ENCODE results near the gene STAP2. TPM values are rescaled to one million over a fixed set of nuclear protein-coding genes. Genes with fewer than 3 reads are reported as not detected.

Gene STAP2
- total RNA-seq, 2 experiments from 2014 or later, result 8.1 to 10.7 TPM

- H3K4me3 Mint-ChIP-seq, result peak overlapping the region; percentile 87
- intact Hi-C loops (cut with micrococcal nuclease), result loop anchor here (1.0 to 2.0 kb wide), 4 partner anchors 14 to 81 kb away; partner anchors contain the start of genes CHAF1A, TMIGD2 and YJU2
- H3K4me1 Mint-ChIP-seq (ENCODE audit: low read depth), result peaks cover 27% of the 10 kb centered on the region
- H3K27me3 Mint-ChIP-seq (ENCODE audit: low read depth), result no peaks in the 10 kb centered on the region
- H3K36me3 Mint-ChIP-seq (ENCODE audit: low read depth), result peaks cover 6% of the 10 kb centered on the region
- peak; percentile 97 for DNase-seq
- peak overlapping the region; percentile 84 for H3K27ac Mint-ChIP-seq
- no peaks in the 10 kb centered on the region for H3K9me3 Mint-ChIP-seq
- CTCF ChIA-PET, result interaction anchor here (0.8 to 1.0 kb wide), 3 partner anchors 9 to 61 kb away, joined by 3 to 5 read pairs (median 3); partner anchors contain the start of gene MPND
These were observed 10.2 kb downstream of the STAP2 start for GRCh38 chr19:4328243-4328990.

GRCh38 chr19:4327877-4328242 lies 10.8 kb downstream of the STAP2 start:
- Mint-ChIP-seq H3K36me3 (ENCODE audit: low read depth) (peaks cover 6% of the 10 kb centered on the region), H3K4me3 (peak overlapping the region; percentile 87), H3K9me3 (no peaks in the 10 kb centered on the region), H3K27me3 (ENCODE audit: low read depth) (no peaks in the 10 kb centered on the region), H3K4me1 (ENCODE audit: low read depth) (peaks cover 27% of the 10 kb centered on the region), H3K27ac (no peak overlapping the region)
- DNase-seq, result no peak
- intact Hi-C loops (cut with micrococcal nuclease), result loop anchor here (1.0 to 2.0 kb wide), 4 partner anchors 14 to 81 kb away; partner anchors contain the start of genes CHAF1A, TMIGD2 and YJU2
- CTCF ChIA-PET, result interaction anchor here (0.8 to 1.0 kb wide), 3 partner anchors 9 to 61 kb away, joined by 3 to 5 read pairs (median 3); partner anchors contain the start of gene MPND

- no peaks in the 10 kb centered on the region for H3K27me3 Mint-ChIP-seq (ENCODE audit: low read depth)
- intact Hi-C loops (cut with micrococcal nuclease), result no loop called here
- no peak overlapping the region for H3K27ac Mint-ChIP-seq
- H3K9me3 Mint-ChIP-seq, result no peaks in the 10 kb centered on the region
- peaks cover 27% of the 10 kb centered on the region for H3K4me1 Mint-ChIP-seq (ENCODE audit: low read depth)
- DNase-seq, result peak; percentile 89
- peak overlapping the region; percentile 87 for H3K4me3 Mint-ChIP-seq
- peaks cover 6% of the 10 kb centered on the region for H3K36me3 Mint-ChIP-seq (ENCODE audit: low read depth)
- CTCF ChIA-PET, result interaction anchor here (1.0 kb wide), 1 partner anchor 60 kb away, joined by 5 read pairs; no protein-coding TSS in a partner anchor
These were observed 11.3 kb downstream of the STAP2 start for GRCh38 chr19:4327252-4327876.

GRCh38 chr19:4326837-4327251 lies 11.8 kb downstream of the STAP2 start:
- CTCF ChIA-PET, result no interaction called here
- H3K27me3 Mint-ChIP-seq (ENCODE audit: low read depth), result no peaks in the 10 kb centered on the region
- H3K27ac Mint-ChIP-seq, result no peak overlapping the region
- DNase-seq, result no peak
- intact Hi-C loops (cut with micrococcal nuclease), result no loop called here
- peaks cover 5% of the 10 kb centered on the region for H3K36me3 Mint-ChIP-seq (ENCODE audit: low read depth)
- peak overlapping the region; percentile 87 for H3K4me3 Mint-ChIP-seq
- H3K4me1 Mint-ChIP-seq (ENCODE audit: low read depth), result peaks cover 27% of the 10 kb centered on the region
- H3K9me3 Mint-ChIP-seq, result no peaks in the 10 kb centered on the region

GRCh38 chr19:4326215-4326836 lies 12.3 kb downstream of the STAP2 start:
- CTCF ChIA-PET, result no interaction called here
- no peak overlapping the region for H3K27ac Mint-ChIP-seq
- H3K9me3 Mint-ChIP-seq, result no peaks in the 10 kb centered on the region
- H3K4me1 Mint-ChIP-seq (ENCODE audit: low read depth), result peaks cover 27% of the 10 kb centered on the region
- DNase-seq, result no peak
- peak overlapping the region; percentile 5 for H3K4me3 Mint-ChIP-seq
- H3K27me3 Mint-ChIP-seq (ENCODE audit: low read depth), result no peaks in the 10 kb centered on the region
- peaks cover 4% of the 10 kb centered on the region for H3K36me3 Mint-ChIP-seq (ENCODE audit: low read depth)
- intact Hi-C loops (cut with micrococcal nuclease), result no loop called here

- peaks cover 20% of the 10 kb centered on the region for H3K4me1 Mint-ChIP-seq (ENCODE audit: low read depth)
- DNase-seq, result no peak
These were observed 14.4 kb downstream of the STAP2 start for GRCh38 chr19:4324228-4324627.

GRCh38 chr19:4323692-4324091 lies 14.9 kb downstream of the STAP2 start:
- Mint-ChIP-seq H3K27ac (no peak overlapping the region), H3K9me3 (peaks cover 2% of the 10 kb centered on the region), H3K4me3 (no peak overlapping the region), H3K27me3 (ENCODE audit: low read depth) (no peaks in the 10 kb centered on the region), H3K36me3 (ENCODE audit: low read depth) (peaks cover 4% of the 10 kb centered on the region), H3K4me1 (ENCODE audit: low read depth) (peaks cover 20% of the 10 kb centered on the region)
- no peak for DNase-seq
- intact Hi-C loops (cut with micrococcal nuclease), result no loop called here
- CTCF ChIA-PET, result interaction anchor here (4.9 to 6.0 kb wide), 2 partner anchors 29 to 56 kb away, joined by 15 to 29 read pairs; no protein-coding TSS in a partner anchor

More at GRCh38 chr19:4324228-4324627, 14.4 kb downstream of the STAP2 start:
- CTCF ChIA-PET, result interaction anchor here (1.3 to 6.0 kb wide), 3 partner anchors 19 to 57 kb away, joined by 4 to 29 read pairs (median 15); partner anchors contain the start of gene MPND
- Mint-ChIP-seq H3K9me3 (peaks cover 2% of the 10 kb centered on the region), H3K27ac (no peak overlapping the region), H3K36me3 (ENCODE audit: low read depth) (peaks cover 2% of the 10 kb centered on the region), H3K27me3 (ENCODE audit: low read depth) (no peaks in the 10 kb centered on the region), H3K4me3 (no peak overlapping the region)
- intact Hi-C loops (cut with micrococcal nuclease), result no loop called here

- DNase-seq, result no peak
- Mint-ChIP-seq H3K9me3 (peaks cover 2% of the 10 kb centered on the region), H3K36me3 (ENCODE audit: low read depth) (peaks cover 4% of the 10 kb centered on the region), H3K27me3 (ENCODE audit: low read depth) (no peaks in the 10 kb centered on the region), H3K27ac (no peak overlapping the region), H3K4me3 (no peak overlapping the region), H3K4me1 (ENCODE audit: low read depth) (peaks cover 17% of the 10 kb centered on the region)
- CTCF ChIA-PET, result interaction anchor here (4.9 to 6.0 kb wide), 2 partner anchors 30 to 55 kb away, joined by 15 to 29 read pairs; no protein-coding TSS in a partner anchor
- intact Hi-C loops (cut with micrococcal nuclease), result no loop called here
These were observed 15.5 kb downstream of the STAP2 start for GRCh38 chr19:4322942-4323665.

GRCh38 chr19:4320419-4320818 lies 18.2 kb downstream of the STAP2 start:
- H3K4me1 Mint-ChIP-seq (ENCODE audit: low read depth), result no peaks in the 10 kb centered on the region
- CTCF ChIA-PET, result interaction anchor here (0.6 to 6.0 kb wide), 6 partner anchors 23 to 164 kb away, joined by 3 to 29 read pairs (median 6); partner anchors contain the start of gene MPND
- H3K27me3 Mint-ChIP-seq (ENCODE audit: low read depth), result no peaks in the 10 kb centered on the region
- DNase-seq, result no peak
- peaks cover 4% of the 10 kb centered on the region for H3K36me3 Mint-ChIP-seq (ENCODE audit: low read depth)
- H3K27ac Mint-ChIP-seq, result no peak overlapping the region
- H3K4me3 Mint-ChIP-seq, result no peak overlapping the region
- H3K9me3 Mint-ChIP-seq, result peaks cover 2% of the 10 kb centered on the region
- intact Hi-C loops (cut with micrococcal nuclease), result no loop called here

GRCh38 chr19:4319067-4319718 lies 19.4 kb downstream of the STAP2 start:
- intact Hi-C loops (cut with micrococcal nuclease), result no loop called here
- no peaks in the 10 kb centered on the region for H3K27me3 Mint-ChIP-seq (ENCODE audit: low read depth)
- no peak for DNase-seq
- H3K36me3 Mint-ChIP-seq (ENCODE audit: low read depth), result peaks cover 4% of the 10 kb centered on the region
- no peaks in the 10 kb centered on the region for H3K4me1 Mint-ChIP-seq (ENCODE audit: low read depth)
- no peak overlapping the region for H3K27ac Mint-ChIP-seq
- CTCF ChIA-PET, result interaction anchor here (0.6 to 6.0 kb wide), 7 partner anchors 9 to 240 kb away, joined by 3 to 29 read pairs (median 4); partner anchors contain the start of gene MPND
- no peak overlapping the region for H3K4me3 Mint-ChIP-seq
- H3K9me3 Mint-ChIP-seq, result peaks cover 2% of the 10 kb centered on the region

GRCh38 chr19:4318460-4318859 lies 20.2 kb downstream of the STAP2 start:
- no peaks in the 10 kb centered on the region for H3K27me3 Mint-ChIP-seq (ENCODE audit: low read depth)
- intact Hi-C loops (cut with micrococcal nuclease), result no loop called here
- peaks cover 2% of the 10 kb centered on the region for H3K9me3 Mint-ChIP-seq
- no peak overlapping the region for H3K4me3 Mint-ChIP-seq
- DNase-seq, result no peak
- H3K4me1 Mint-ChIP-seq (ENCODE audit: low read depth), result no peaks in the 10 kb centered on the region
- peaks cover 4% of the 10 kb centered on the region for H3K36me3 Mint-ChIP-seq (ENCODE audit: low read depth)
- no peak overlapping the region for H3K27ac Mint-ChIP-seq
- CTCF ChIA-PET, result interaction anchor here (6.0 kb wide), 1 partner anchor 51 kb away, joined by 29 read pairs; no protein-coding TSS in a partner anchor
